Measurements from ENCODE around the gene AGO3.
A peak's percentile ranks its signal among the peaks of the same experiment; 100 is the strongest.
"Not testable (repeated sequence)": the region's sequence is repeated elsewhere in the genome, so short reads cannot be mapped to it uniquely, and the experiment has no call there.

The AGO3 gene
- 57.5 to 194 (median 84.3) reads per million in 9 experiments for total RNA-seq

DNA sequence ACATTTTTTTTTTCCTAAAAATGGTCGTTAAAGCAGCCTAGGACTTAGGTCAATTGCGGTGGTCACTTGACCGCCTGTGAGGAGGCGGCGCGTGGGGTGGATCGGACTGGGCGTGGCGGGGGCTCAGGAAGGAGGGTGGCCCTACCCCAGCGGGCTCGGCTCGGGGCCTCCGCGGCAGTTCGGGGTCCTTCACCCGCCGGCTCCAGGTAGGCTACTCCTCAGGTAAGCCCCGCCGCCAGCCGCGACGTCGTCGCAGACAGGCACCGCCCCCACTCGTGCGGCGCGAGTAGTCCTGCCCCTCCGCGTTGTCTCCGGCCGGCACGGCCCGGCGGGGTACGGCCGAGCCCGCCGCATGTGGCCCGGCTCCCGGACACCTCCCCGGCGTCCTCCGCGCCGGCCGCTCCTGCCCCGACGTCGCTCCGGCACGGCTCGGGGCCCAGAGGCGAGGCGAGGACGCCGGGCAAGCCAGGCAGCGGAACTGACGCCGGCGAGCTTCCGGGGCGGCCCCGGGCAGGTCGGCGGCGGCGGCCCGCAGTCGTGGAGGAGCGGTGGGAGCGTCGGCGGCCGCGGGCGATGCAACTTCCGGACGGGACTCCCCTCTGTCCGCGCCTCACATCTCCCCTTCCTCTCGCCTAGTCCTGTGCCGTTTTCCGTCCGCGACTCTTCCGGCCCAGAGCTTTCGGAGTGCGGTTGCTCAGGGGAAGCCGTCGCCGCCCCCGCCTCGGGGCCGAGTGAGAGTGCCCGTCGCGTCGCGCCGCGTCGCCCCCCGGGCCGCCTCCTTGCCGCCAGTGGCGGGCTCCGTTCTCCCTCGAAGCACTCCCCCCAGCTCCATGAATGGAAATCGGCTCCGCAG lies at the start of gene AGO3:
Gene AGO3, plus strand, starts transcription at position 513 of the 853 bp plus-strand sequence. Its CDS starts 322 bp downstream, at position 835.
- no peaks in the 10 kb centered on the region for H3K9me3 Mint-ChIP-seq
- H3K27ac Mint-ChIP-seq, result peak within 1 kb of the TSS; percentile 98 to 99
- peaks cover 18 to 30% of the 10 kb centered on the region in 2 donors for H3K4me1 Mint-ChIP-seq (ENCODE audit: low read depth in 2 of 2)
- ATAC-seq (replicated peaks) (peak; percentile 85), DNase-seq (peak; percentile 81 to 84 (median 82))
- no peaks in the 10 kb centered on the region for H3K27me3 Mint-ChIP-seq
- H3K4me3 Mint-ChIP-seq, result peak within 1 kb of the TSS; percentile 89 to 93
- peaks cover 7% of the 10 kb centered on the region for H3K36me3 Mint-ChIP-seq (ENCODE audit: insufficient read depth)

DNA sequence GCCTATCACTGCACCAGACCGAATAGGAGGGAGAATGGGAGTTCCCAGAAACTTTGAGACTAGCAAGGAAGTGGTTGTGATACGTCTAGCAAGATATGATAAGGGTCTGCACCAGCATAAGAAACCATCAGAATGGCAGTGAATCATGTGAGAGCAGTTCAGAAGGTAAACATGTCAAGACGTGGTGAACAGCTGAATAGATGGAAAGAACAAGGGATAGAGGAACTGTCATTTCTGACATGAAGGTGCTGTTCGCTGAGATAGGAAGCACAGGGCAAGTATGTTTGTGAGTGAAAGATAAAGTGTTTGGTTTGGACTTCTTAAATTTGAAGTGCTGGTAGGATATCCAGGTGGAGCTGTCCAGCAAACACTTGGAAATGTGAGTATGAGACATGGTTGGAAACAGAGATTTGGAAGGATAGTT lies 49.0 kb upstream of the AGO3 start:
- Mint-ChIP-seq H3K36me3 (ENCODE audit: insufficient read depth) (no peaks in the 10 kb centered on the region), H3K27me3 (peaks cover 0 to 6% of the 10 kb centered on the region in 2 donors), H3K4me1 (ENCODE audit: low read depth in 2 of 2) (peaks cover 26 to 30% of the 10 kb centered on the region in 2 donors), H3K9me3 (no peaks in the 10 kb centered on the region), H3K4me3 (peak overlapping the region; percentile 48 to 98), H3K27ac (peak overlapping the region in 1 of 2 donors; percentile 29)
- no peak for DNase-seq
- ATAC-seq (replicated peaks), result no peak

DNA sequence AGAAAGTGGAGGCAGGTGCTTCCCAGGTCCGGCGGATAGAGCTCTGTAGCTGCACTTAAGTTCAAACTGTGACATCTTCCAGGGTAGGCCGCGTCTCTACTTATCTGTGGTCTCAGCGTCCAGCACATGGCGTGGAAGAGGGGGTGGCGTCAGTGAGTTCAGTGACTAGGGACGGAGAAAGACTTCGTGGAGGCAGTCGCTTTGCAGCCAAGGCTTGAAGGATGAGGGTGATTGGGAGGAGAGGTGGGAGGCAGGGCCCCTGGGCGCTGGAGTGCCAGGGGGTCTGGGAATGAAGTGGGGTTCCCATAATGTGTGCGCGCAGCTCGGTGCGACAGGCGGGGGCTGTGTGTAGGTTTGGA lies 48.3 kb upstream of the AGO3 start:
- Mint-ChIP-seq H3K4me1 (ENCODE audit: low read depth in 2 of 2) (peaks cover 31 to 37% of the 10 kb centered on the region in 2 donors), H3K4me3 (peak overlapping the region; percentile 48 to 98), H3K27ac (peak overlapping the region; percentile 29 to 93), H3K9me3 (no peaks in the 10 kb centered on the region), H3K36me3 (ENCODE audit: insufficient read depth) (no peaks in the 10 kb centered on the region), H3K27me3 (peaks cover 0 to 6% of the 10 kb centered on the region in 2 donors)
- ATAC-seq (replicated peaks) (no peak), DNase-seq (no peak)

DNA sequence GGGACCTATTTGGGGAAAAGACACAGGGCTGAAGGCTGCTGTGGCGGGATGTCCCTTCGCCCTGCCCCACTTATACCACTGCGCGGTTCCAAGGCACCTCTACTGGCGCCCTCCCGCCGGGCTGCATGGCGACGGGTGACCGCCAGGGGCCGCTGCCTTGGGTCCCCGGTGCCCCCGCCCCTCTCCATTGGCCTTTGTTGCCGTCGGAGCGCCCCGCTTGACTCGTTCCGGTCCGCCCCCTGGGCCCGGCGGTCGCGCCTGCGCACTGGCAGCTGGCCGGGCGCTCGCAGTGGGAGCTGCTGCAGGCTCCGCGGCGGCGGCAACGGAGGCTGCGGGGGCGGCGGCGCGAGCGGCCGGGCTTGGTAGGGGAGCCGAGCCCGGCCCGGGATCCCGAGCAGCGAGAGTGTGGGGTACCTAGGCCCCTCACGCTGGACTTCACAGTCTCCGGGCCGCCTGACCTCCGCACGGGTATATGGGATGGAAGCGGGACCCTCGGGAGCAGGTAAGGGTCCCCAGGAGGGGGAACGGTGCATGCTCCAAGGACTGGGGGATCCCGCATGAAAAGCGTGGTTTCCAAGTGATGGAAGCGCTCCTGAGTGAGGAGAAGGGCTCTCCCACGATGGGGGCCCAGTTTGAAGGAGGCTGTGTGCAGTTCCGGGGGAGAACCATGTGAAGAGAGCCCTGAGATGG lies 47.8 kb upstream of the AGO3 start, which contains the start of gene AGO1:
Gene AGO1, plus strand, starts transcription at position 265 of the 690 bp plus-strand sequence. Its CDS starts 213 bp downstream, at position 478.
- peak; percentile 95 for ATAC-seq (replicated peaks)
- Mint-ChIP-seq H3K27ac (peak within 1 kb of the TSS; percentile 93), H3K27me3 (peaks cover 0 to 6% of the 10 kb centered on the region in 2 donors), H3K36me3 (ENCODE audit: insufficient read depth) (peaks cover 2% of the 10 kb centered on the region), H3K9me3 (no peaks in the 10 kb centered on the region), H3K4me3 (peak within 1 kb of the TSS; percentile 98 to 99), H3K4me1 (ENCODE audit: low read depth in 2 of 2) (peaks cover 33 to 40% of the 10 kb centered on the region in 2 donors)
- DNase-seq, result peak; percentile 97 to 98 (median 98)

DNA sequence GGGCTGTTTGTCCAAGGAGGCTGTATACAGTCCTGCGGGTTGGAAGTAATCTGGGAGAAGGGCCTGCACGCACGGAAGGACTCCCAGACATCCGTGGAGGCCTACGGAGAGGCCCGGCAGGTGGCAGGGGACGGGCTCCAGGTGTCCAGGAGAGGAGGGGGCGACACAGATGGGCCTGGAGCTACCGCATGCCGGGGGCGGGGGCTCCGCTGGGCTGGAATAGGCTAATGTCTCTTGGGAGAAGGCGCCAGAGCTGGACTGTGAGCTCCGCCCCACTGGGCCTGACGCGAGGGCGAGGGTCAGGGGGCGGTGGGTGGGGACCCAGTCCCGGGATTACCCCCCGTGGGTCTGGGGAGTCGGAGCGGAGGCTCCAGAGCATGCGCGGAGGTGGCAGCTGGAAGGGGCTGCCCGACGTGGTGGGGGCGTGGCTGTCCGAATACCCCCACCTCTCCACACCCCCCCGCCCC lies 47.2 kb upstream of the AGO3 start:
- Mint-ChIP-seq H3K36me3 (ENCODE audit: insufficient read depth) (peaks cover 8% of the 10 kb centered on the region), H3K27ac (peak overlapping the region; percentile 93), H3K27me3 (peaks cover 0 to 6% of the 10 kb centered on the region in 2 donors), H3K9me3 (no peaks in the 10 kb centered on the region), H3K4me1 (ENCODE audit: low read depth in 2 of 2) (peaks cover 33 to 43% of the 10 kb centered on the region in 2 donors), H3K4me3 (peak overlapping the region; percentile 98 to 99)
- DNase-seq, result peak in 2 of 3 experiments; percentile 14
- ATAC-seq (replicated peaks), result no peak

- no peak for DNase-seq
- ATAC-seq (replicated peaks), result no peak
- H3K4me1 Mint-ChIP-seq (ENCODE audit: low read depth in 2 of 2), result peaks cover 33 to 46% of the 10 kb centered on the region in 2 donors
- H3K4me3 Mint-ChIP-seq, result no peak overlapping the region
- H3K36me3 Mint-ChIP-seq (ENCODE audit: insufficient read depth), result peaks cover 16% of the 10 kb centered on the region
- H3K27me3 Mint-ChIP-seq, result peaks cover 0 to 6% of the 10 kb centered on the region in 2 donors
- no peaks in the 10 kb centered on the region for H3K9me3 Mint-ChIP-seq
- no peak overlapping the region for H3K27ac Mint-ChIP-seq
Observed at GRCh38 chr1:35884934-35885333, 46.0 kb upstream of the AGO3 start.

GRCh38 chr1:35885961-35886558 lies 44.8 kb upstream of the AGO3 start:
- peaks cover 0 to 6% of the 10 kb centered on the region in 2 donors for H3K27me3 Mint-ChIP-seq
- no peak overlapping the region for H3K4me3 Mint-ChIP-seq
- peaks cover 27% of the 10 kb centered on the region for H3K36me3 Mint-ChIP-seq (ENCODE audit: insufficient read depth)
- DNase-seq, result no peak
- peaks cover 33 to 46% of the 10 kb centered on the region in 2 donors for H3K4me1 Mint-ChIP-seq (ENCODE audit: low read depth in 2 of 2)
- H3K27ac Mint-ChIP-seq, result peak overlapping the region; percentile 5 to 59
- no peak for ATAC-seq (replicated peaks)
- no peaks in the 10 kb centered on the region for H3K9me3 Mint-ChIP-seq

DNA sequence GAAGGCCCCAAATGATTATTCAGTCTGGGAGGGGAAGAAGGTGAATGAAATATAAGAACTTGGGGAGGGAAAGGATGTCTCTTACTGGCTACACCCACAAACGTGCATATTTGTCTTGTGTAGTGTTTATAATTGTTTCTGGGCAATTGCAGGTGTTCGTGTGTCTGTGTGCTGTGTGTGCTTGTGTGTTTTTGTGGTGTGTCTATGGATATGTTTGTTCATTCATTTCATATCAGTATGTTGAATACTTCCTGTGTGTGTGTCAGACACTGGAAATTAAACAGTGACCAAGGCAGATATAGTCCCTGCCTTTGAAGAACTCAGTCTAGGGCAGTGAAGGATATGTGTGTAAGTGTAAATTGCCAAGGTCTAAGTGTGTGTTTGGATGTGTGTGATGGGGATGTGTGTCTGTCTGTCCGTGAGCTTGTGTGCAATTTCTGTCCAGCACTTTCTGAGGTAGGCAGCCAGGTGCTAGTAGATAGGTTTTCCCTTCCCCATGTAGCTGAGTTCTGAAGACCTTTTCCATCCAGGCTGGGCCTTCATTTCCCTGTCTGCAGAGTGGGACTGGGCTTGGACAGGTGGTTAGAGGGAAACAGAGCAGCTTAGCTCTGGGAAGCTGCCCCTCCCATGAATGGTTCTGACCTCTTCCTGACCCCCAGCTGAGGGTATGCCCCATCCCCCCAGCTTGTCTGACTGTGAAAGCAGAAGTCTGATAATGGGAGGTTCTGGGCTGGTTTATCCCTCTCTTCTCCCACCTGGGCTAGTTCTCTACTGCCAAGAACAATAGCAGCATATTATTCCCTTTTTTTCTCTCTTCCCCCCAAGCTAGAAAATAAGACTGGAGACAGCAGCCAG lies 44.1 kb upstream of the AGO3 start:
- H3K36me3 Mint-ChIP-seq (ENCODE audit: insufficient read depth), result peaks cover 31% of the 10 kb centered on the region
- no peak for ATAC-seq (replicated peaks)
- no peak overlapping the region for H3K4me3 Mint-ChIP-seq
- H3K9me3 Mint-ChIP-seq, result no peaks in the 10 kb centered on the region
- H3K4me1 Mint-ChIP-seq (ENCODE audit: low read depth in 2 of 2), result peaks cover 33 to 46% of the 10 kb centered on the region in 2 donors
- H3K27me3 Mint-ChIP-seq, result peaks cover 0 to 5% of the 10 kb centered on the region in 2 donors
- DNase-seq, result no peak
- peak overlapping the region; percentile 5 to 59 for H3K27ac Mint-ChIP-seq

DNA sequence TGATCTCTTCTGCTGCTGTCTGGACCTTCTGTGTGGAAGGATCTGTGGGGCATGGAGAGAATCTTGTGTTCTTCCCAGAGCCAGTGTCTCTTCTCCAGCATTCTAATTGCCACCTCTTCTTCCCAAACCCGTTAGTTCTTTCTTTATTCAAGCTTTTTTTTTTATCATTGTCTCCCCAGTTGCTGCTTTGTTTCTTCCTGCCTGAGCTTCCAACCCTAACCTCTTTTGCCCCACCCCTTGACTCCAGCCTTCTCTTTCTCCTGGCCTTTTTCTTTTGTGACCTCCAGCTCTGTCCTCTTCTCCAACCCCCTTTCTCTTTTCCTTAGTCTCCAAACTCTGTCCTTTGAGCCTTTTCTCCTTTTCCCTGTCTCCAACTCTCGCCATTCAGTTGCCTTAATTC lies 43.4 kb upstream of the AGO3 start:
- Mint-ChIP-seq H3K27ac (peak overlapping the region; percentile 5 to 59), H3K4me1 (ENCODE audit: low read depth in 2 of 2) (peaks cover 29 to 39% of the 10 kb centered on the region in 2 donors), H3K9me3 (no peaks in the 10 kb centered on the region), H3K27me3 (no peaks in the 10 kb centered on the region), H3K4me3 (no peak overlapping the region), H3K36me3 (ENCODE audit: insufficient read depth) (peaks cover 35% of the 10 kb centered on the region)
- no peak for ATAC-seq (replicated peaks)
- DNase-seq, result no peak

DNA sequence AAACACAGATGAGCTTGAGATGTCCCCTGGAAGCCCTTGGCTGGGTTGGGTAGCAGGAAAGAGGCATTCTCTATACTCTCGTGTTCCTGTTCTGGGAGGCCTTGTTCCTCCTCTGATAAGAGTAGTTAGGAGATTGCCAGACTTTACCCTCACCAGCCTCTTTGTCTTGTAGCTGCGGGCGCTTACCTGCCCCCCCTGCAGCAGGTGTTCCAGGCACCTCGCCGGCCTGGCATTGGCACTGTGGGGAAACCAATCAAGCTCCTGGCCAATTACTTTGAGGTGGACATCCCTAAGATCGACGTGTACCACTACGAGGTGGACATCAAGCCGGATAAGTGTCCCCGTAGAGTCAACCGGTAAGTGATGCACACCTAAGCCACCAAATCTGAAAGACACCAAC lies 42.6 kb upstream of the AGO3 start:
- DNase-seq (no peak), ATAC-seq (replicated peaks) (no peak)
- Mint-ChIP-seq H3K36me3 (ENCODE audit: insufficient read depth) (peaks cover 40% of the 10 kb centered on the region), H3K9me3 (no peaks in the 10 kb centered on the region), H3K4me3 (no peak overlapping the region), H3K27me3 (no peaks in the 10 kb centered on the region), H3K27ac (no peak overlapping the region), H3K4me1 (ENCODE audit: low read depth in 2 of 2) (peaks cover 24 to 37% of the 10 kb centered on the region in 2 donors)

GRCh38 chr1:35888981-35889380 lies 41.9 kb upstream of the AGO3 start:
- Mint-ChIP-seq H3K27ac (peak overlapping the region in 1 of 2 donors; percentile 6), H3K36me3 (ENCODE audit: insufficient read depth) (peaks cover 42% of the 10 kb centered on the region), H3K4me1 (ENCODE audit: low read depth in 2 of 2) (peaks cover 21 to 32% of the 10 kb centered on the region in 2 donors)
- not testable (repeated sequence) for H3K27me3 Mint-ChIP-seq; H3K9me3 Mint-ChIP-seq; H3K4me3 Mint-ChIP-seq; ATAC-seq (replicated peaks); DNase-seq

DNA sequence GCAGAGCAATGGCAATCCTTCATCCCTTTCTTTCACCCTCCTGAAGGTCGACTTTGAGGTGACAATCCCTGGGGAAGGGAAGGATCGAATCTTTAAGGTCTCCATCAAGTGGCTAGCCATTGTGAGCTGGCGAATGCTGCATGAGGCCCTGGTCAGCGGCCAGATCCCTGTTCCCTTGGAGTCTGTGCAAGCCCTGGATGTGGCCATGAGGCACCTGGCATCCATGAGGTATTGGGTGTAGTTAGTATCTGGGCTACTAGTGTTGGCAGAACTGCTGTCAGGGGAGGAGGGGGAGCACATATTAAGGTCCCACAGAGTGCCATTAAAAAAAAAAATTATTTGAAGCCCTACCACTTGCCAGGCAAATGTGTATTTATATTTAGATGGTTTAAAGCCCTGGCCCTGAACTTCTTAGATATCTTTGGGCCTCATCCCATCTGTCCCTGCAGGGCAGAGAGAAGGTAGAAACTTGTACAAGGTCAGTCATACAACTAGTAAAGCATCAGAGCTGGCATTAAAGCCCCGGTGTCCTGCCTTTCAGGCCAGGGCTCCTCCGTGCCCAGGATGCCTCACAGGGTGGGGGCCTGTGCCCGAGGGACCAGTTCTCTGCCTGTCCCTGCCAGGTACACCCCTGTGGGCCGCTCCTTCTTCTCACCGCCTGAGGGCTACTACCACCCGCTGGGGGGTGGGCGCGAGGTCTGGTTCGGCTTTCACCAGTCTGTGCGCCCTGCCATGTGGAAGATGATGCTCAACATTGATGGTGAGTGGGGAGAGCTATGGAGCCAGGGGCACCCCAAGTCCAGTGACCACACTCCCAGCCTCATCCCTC lies 37.6 kb upstream of the AGO3 start:
- H3K4me1 Mint-ChIP-seq (ENCODE audit: low read depth in 2 of 2), result peaks cover 0 to 6% of the 10 kb centered on the region in 2 donors
- no peak overlapping the region for H3K4me3 Mint-ChIP-seq
- ATAC-seq (replicated peaks), result no peak

More for the DNA sequence above, 37.6 kb upstream of the AGO3 start:
- DNase-seq, result no peak
- Mint-ChIP-seq H3K27me3 (no peaks in the 10 kb centered on the region), H3K9me3 (no peaks in the 10 kb centered on the region), H3K36me3 (ENCODE audit: insufficient read depth) (peaks cover 54% of the 10 kb centered on the region), H3K27ac (no peak overlapping the region)

Measured in effector memory CD8-positive, alpha-beta T cell (primary cell).